Peyer's patch (tissue), 4 donors: Measurements from ENCODE around the gene UBE2F.

Experiments used
- CTCF ChIP-seq, 6 experiments: fragments of 450-650 bp in 4 of 6; fragments of 200-600 bp in 2 of 6; sonication (generic) in 1 of 6; IDR thresholded peaks; one replicate each; pipeline ENCODE4 v1.5.1; 2017 to 2019; ENCODE audit warnings: antibody characterized with exemption in 6 of 6, mild to moderate bottlenecking in 3 of 6, moderate library complexity in 1 of 6
- POLR2A ChIP-seq, 2 donors: fragments of 450-650 bp; IDR thresholded peaks; one replicate each; pipeline ENCODE4 v1.5.1; 2017; ENCODE audit warnings: antibody characterized with exemption in 2 of 2, mild to moderate bottlenecking in 2 of 2, moderate library complexity in 2 of 2

- TF ChIP-seq POLR2A (IDR thresholded peaks at IDR 0.05) = no peak
- no peak for TF ChIP-seq CTCF (IDR thresholded peaks at IDR 0.05)
Measured at GRCh38 chr2:237956402-237956736, 10.4 kb upstream of the UBE2F start.
